HG02840 (cell line): ENCODE measurements around the gene KDM5C.

Experiments
- ATAC-seq: cut with Tn5 transposase; IDR thresholded peaks from one replicate; pipeline ENCODE4 v1.9.1; 2021; ENCODE audit warnings: mild to moderate bottlenecking, moderate library complexity, moderate number of reproducible peaks; ENCODE audit not compliant: unreplicated experiment, low FRiP score

KDM5C gene

DNA sequence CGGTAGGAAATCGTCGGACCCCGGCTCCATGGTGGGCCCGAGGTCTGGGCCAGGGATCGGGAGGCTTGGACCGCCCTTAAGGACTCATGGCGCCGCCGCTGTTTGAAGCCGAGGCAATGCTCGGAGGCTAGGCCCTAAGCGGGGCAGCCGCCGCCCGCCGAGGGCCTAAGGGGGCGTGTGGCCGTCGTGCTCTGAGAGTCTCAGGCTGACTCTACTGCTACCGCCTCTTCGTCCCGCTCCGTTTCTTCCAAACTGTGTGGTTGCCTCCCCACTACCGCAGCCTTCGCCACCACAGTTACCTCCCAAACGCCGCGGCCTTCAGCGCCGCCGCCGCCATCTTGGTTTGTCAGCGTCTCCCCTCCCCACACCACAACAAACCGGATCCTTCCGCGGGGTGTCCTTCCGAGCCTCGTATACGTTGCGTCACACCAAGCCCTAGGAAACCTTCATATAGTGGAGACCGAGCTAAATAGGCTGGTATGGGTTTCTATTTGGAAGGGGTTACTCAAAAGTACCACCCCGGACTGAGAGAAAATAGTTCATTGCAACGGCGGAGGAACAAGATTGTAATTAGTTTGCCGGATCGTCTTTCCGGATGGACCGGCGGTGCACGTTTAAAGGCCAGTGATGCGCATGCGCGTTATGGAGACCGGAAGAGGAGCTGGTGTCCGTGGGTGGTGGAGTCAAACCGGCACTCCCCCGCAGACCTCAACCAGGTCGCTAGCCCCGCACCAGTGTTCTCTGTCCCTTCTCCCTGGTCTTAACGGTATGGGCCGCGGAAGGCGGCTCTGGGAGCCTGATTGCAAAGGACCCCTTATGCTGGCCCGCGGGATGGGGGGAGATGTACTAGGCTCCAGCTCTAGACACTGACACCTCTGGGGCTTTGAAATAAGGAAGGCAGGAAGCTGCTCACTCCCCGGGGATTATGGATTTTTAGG lies at the start of gene KDM5C:
Gene KDM5C, minus strand, starts transcription at position 348 of the 938 bp plus-strand sequence. Its CDS starts 318 bp downstream, at position 30.
- ATAC-seq = peak; percentile 81

DNA sequence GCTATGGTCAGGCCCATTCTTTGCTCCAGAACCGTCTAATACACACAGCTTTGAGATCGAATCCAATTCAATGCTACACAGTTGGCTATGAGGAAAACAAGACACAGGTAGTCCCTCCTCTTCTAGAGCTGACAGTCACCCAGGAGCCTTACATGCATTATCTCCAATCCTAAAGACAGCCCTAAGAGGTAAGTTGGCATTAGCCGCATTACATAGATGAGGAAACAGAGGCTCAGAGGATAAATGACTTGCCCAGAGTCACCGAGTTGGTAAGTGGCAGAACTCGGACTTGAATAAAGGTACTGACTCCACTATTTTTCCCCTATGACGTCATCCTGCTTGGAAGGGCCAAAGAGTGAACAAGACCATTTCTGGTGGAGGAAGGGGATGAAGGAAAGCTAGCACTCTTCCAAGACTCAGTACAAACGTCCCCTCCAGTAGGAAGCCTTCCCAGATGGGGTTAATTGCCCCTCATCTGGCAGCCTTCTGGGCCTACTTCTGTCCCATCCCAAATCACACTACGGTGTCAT lies 47.9 kb upstream of the KDM5C start:
- ATAC-seq = no peak

DNA sequence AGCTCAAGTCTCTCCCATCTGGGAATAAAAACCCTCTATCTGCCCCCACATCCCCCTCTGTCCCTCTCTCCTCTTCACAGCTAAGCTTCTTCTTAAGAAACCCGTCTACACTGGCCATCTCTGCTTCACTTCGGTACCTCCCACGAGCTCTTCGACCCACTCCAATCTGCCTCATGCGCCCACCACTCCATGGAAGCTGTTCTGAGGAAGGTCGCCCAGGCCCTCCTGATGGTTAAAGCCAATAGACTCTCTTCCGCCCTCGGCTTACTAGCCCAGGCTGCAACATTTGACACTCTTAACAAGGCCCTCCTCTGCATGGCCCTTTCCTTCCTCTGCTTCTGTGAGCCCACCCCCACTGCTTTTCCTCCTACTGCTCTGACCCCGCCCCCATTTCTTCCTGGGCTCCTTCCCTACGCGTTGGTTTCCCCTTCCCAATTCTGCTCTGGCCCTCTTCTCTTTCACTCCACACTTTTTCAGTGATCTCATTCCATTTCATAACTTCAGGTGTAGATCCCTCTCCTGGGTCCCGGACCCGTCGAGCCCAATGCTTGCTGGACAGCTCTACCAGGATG lies 44.6 kb upstream of the KDM5C start:
- ATAC-seq = no peak

DNA sequence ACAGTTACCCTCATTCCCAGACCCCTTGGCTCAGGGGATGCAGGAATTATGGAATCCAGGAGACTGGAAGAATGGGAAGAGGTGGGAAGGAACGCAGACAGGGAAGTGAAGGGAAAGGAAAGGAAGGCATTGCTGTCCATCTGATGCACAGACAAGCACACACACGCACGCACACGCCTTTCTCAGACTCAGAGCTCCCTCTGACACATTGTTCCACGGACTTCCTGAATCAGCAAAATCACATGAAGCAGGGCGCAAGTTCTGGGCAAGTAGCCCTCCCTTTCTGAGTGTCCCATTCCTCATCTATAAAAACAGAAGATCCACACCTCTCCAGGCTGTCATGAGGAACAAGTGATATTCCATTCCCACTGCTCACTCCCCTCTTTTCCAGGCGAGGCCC lies 43.2 kb upstream of the KDM5C start:
- no peak for ATAC-seq

DNA sequence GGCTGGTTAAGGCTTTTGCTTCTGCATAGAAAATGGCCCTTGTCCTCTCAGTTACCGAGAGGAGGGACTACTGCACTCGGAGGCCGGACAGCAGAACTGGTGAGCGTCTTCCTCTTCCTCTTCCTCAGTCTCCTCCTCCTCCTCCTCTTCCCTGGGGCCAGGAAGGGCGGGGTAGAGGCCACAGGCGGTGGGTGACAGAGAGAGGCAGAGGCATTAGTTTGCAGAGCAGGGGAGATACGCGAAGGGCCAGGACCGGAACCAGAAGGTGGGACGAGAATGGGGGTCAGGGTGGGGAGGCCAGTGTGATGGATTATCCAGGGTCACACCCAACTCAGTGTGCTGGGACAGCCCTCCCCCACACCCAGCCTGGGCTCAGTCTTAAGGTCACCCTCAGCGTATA lies 41.9 kb upstream of the KDM5C start:
- ATAC-seq = no peak

DNA sequence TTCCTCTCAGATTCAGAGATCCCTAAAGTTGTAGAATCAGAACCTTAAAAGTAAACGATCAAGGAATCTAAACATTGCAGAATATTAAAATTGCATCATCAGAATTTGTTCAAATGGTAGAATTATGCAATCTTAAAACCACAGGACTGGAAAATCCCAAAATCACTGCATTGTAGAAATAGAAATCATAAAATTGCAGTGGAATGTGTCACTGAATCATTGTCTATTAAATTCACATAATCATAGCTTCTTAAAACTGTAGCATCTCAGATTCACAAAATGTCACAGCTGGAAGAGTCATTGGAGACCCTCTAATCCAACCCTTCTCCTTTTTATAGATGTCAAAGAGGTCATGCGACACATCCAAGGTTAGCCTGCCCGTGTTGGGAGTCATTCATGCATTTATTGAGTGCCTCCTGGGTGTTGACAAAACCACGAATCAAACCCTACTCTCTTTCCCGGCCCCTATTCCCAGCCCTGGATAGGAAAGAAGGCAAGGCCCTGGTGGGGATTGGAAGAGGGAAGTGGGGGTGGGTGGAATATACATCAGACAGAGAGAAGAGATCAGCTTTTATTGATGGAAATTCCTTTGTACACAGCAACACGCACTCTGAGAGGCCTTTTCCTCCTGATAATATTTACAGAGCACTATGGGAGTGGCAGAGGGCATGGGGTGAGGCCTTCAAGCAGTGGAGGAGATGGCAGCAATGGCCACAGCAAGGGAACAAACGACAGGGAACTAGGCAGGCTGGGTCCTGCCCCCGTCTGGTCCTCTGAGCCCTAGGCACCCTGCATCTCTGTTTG lies 41.0 kb upstream of the KDM5C start:
- no peak for ATAC-seq

DNA sequence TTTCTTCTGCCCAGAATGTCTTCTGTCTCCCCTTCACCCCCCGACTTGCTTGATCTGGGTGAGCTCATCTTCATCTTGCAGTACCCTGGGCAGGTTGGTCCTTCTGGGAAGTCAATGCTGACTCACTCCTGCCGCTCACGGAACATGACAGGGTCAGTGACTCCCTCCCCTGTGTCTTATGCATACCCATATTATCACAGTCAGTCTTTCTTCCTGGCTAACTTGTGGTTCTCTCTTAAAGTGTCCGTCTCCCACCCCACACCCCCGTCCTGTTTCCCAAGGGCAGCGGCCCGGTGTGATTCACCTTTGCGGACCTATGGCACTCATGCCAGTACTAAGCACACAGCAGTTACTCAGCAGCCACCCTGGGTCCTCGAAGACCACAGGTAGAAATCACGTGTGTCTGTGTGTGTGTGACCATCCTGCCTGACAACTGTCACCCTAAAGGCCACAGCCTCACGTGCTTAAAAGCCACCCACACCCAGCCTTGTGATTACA lies 38.6 kb upstream of the KDM5C start:
- ATAC-seq = no peak

DNA sequence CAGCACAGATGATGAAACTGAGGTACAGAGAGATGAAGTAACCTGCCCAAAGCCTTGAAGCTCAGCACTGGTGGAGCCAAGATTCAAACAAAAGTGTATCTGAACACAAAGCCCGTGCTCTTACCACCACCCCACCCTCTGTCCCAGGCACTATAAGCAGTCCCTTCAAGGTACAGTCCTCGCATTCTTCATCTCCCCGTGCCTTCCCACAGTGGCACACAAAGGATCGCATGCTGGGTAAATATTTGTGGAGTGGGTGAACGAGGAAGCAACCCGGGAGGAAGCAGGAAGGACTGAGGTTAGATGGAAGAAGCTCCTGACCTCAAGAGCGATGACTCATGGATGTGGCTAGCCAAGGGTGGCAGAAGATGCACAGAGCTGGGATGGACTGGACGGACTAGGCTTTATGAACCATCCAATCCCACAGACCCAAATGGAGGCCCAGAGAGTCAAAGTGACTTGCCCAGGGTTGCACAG lies 37.9 kb upstream of the KDM5C start:
- no peak for ATAC-seq

DNA sequence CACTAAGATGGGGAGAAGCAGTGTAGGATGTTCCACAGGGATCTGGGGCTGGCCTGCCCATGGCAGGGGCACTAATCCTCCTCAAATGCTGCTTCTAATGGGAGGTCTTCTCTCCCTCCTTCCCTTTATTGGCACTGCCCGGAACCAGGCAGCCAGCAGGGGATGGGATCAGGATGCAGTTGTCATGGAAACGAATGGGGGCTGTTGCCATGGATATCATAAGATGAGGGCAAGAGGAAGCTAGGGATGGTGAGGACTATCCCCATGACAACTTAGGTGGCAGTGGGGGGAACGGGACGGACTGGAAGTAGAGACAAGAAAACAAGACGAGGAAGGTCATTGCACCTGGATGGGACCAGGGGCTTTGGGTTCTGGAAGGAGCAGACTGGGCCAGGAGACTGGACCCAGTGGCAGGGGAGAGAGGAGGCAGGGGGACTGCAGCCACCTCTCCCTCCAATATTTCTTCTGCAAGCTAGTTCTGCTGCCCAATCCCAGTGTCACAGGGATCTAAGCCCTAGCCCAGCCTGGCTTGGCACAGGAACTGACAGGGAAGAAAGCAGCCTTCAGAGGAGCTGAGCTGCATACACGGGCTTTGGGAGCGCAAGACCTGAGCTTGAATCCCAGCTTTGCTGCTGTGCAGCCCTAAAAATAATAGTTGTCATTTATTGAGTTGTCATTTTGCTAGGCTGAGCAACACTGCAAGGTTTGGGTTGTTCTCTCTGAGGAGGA lies 37.3 kb upstream of the KDM5C start:
- no peak for ATAC-seq

DNA sequence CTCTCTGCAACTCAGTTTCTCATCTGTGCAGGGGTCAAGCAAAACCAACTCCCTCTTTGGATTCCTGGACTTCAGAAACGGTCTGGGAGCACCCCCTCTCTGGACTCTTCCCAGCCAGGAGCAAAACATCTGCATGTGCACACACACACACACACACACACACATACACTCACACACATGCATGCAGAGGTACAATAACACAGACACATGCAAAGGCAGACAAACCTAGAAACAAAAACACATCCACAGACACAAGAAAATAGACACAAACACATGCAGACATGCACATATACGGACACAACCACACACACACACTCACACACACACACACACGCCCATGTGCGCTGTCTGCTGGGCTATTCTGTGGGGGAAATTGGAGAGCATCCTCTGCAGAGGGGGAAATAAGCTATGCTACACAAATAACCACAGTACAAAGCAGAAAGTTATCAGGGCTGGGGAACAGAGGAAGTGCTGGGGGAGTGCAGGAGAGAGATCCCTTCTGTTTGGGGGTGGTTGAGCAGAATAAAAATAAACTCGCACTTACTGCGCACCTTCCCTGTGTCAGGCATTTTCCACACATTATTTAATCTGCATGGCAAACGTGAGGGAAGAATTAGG lies 36.5 kb upstream of the KDM5C start:
- ATAC-seq = no peak

DNA sequence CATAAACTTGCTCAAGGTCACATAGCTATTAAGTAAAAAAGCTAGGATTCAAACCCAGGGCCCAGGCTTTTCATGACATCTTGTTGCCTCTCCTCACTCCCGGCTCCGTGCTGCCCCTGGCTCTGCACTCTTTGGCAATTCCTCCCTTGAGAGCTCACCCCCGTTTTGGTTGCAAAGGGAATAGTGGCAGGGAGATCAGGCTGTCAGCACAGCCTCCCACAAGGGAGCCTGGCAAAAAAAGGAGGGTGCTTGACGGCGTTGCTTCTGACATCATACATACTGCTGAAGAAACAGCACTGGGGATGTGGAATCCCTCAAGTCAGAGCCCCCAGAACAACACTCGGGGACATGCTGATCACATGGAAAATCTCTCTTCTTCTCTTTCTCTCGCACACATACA lies 35.8 kb upstream of the KDM5C start:
- ATAC-seq = no peak

DNA sequence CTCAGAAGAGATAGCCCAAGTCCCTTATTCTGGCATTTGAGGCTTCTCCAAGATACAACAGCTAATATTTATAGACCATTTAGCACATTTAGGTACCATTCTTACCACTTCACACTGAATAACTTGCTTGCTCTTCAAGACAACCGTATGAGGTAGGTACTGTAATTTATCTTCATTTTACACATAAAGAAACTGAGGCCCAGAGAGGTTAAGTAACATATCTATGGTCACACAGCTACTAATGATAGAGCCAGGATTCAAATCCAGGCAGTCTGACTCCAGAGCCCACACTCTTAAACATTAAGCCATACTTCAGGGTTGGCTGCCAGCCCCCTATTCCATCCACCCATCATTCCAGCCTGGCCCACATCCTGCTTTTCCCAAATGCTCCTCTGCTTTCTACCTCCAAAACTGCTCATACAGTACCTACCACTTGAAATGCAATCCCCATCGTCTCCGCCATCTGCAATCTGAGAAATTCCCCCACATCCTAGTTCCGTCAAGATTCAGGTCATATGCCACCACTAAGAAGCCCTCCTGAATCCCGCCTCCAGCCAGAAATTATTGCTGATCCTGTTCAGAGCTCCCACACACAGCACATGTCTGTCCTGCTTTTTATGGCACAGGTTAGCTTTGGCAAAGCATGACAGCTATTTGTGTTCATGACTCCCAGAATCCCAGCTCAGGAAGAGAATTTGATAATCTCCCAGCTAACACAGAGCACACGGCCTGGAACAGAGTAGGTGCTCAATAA lies 32.8 kb upstream of the KDM5C start:
- ATAC-seq = no peak

DNA sequence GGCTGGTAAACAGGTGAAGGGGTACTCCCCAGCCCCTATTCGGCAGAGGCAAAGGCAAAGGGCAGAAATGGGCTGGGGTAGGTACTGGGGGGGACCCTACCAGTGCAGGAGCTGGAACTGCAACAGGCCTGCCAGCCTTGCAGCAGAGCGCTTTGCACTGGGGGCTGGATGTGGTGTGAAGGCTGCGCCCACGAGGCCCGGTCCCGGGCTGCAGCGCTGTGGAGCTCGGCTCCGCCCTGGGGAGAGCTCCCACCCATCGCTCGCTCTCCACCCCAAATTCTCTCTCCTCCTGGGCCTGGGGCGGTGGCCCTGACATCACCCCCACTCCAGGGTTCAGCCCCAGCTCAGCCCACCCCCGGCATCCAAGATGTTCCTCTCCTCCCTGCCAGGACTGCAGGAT lies 32.2 kb upstream of the KDM5C start:
- no peak for ATAC-seq

DNA sequence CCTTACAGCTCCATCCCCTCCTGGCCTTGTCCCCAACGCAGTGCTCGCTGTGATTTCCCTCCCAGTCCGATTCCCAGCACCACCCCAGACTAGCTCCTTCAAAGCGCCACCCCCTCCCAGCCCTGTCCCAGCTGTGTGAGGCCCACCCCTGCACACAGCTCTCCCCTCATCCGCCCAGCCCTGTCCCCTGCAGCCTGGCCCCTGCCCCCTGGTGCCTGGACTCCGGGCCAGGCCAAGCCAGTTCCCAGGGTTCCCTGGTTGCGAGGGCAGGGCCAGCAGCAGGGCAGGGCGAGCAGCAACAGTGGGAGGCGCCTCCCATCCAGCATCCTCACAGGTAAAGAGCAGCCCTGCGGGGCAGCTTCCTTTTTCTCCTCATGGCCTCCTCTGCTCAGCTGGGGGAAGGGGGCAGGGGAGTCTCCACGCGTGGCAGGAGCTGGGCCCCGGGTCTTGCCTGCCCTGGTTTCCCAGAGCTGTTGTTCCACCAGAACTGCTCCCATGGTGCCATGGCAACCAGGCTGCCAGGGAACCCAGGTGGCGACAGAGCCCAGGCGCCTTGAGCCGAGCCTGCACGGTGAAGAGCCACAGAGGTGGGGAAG lies 31.5 kb upstream of the KDM5C start:
- ATAC-seq = no peak

DNA sequence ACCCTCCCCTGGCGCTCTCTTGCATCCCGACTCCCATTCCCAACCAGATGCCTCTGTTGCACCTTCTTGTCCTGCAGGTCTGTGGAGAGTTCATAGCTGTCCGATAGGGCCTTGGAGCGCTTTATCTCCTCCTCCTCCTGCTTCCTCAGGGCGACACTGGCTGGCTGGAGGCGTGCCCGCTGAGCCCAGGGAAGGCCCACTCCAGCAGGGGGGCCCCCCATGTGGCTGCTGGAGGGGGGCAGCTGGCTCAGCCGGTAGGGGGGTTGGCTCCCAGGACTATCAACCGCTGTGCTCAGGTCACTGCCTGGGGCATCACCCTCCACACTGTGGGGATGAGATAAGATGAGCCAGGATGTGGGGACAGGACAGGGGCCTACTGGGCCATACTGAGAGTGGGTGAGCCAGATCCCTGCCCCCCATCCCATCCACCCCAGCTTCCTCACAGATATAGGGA lies 30.8 kb upstream of the KDM5C start:
- ATAC-seq = no peak

DNA sequence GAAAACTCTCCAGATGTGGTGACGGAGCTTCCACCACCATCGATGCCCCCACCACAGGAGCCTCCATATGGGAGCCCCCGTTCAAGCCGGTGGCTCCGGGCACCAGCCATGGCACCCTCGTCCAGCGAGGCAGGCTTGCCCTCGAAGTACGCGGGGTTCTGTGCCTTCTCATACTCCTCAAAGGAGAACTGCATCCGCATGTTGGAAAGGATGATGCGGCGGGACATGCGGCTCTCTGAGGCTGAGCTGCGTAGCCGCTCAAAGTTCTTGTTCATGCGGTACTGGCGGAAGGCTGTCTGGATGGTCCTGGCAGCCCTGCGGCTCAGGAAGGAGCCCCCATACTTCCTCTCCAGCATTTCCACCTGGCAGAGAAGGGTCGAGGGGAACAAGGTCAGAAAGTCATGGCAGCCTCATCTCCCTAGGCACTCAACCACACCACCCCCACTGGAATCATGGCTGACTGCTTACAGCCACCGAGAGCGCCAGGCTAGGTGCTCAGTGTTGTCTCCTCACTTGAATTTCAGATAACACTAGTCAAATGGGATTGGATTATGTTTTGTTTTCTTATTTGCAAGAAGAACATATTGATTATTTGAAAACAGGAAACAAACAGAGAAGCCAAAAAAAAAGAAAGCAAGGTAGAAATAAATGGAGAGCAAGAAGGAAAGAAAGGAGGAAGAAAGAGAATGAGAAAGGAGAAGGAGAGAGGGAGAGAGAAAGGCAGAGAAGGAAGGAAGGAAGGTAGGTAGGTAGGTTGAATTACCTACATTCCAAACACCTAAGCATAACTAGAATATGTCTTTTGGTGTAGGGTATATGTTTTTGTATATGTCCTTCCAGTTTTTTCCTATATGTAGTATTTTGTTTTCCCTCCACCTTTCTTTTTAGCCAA lies 29.8 kb upstream of the KDM5C start:
- ATAC-seq = no peak

DNA sequence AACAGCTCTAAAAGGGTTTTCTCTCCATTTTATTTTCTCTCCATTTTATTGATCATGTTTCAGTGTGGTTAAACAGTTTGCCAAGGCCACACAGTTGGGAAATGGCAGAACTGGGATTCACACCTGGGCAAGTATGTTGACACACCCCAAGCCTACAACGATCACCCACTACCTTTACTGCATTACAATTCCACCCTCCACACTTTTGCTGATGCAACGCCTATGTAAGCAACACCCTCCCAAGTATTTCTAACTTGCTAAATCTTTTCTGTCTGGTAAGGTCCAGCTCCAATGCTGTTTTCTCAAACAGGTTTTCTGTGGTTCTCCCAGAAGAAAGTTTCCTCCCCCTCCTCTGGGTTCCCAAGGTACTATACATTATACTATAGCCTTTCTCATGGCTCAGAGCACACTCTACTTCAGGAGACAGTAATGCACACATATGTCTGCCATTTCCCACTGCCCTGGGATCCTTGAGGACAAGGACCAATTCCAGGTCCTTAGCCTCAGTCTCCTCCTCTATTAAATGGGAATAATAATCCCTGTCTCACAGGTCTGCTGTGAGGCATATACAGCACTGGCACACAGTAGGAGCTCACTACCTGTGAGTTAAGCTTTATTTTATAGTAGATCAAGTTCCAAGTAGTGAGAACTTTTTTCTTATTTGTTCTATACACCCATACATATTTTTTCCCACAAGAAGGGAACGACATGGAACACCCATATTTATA lies 28.4 kb upstream of the KDM5C start:
- no peak for ATAC-seq
